CD4-positive, alpha-beta T cell (primary cell): Measurements from ENCODE around the gene LARGE1. TPM values are rescaled to one million over a fixed set of nuclear protein-coding genes. Genes with fewer than 3 reads are reported as not detected.
"Not testable (repeated sequence)": the region's sequence is repeated elsewhere in the genome, so short reads cannot be mapped to it uniquely, and the experiment has no call there.

ENCODE experiments used
- ATAC-seq: fragments of 200-7000 bp; cut with Tn5 transposase; one replicate; pipeline ENCODE4 v1.10.0; 2022; ENCODE audit warnings: mild to moderate bottlenecking; ENCODE audit not compliant: poor library complexity
- CTCF ChIA-PET: fragments of 350-600 bp; sonication (Branson Sonifier 250); formaldehyde crosslinking; loops from one replicate; lab custom pipeline; 2021; ENCODE audit warnings: antibody characterized with exemption, inconsistent platforms; lab: Charles Lee
- POLR2A ChIA-PET: fragments of 350-600 bp; sonication (Branson Sonifier 250); formaldehyde crosslinking; loops from one replicate; lab custom pipeline; 2021; ENCODE audit warnings: antibody characterized with exemption, inconsistent platforms; lab: Charles Lee
- DNase-seq, 14 experiments: peaks; one replicate each; pipeline ENCODE4 v3.0.0-alpha.2; 2013 to 2020; ENCODE audit warnings: mixed read lengths in 2 of 14
- H3K27ac ChIP-seq, 2 donors: one replicate each; pipeline versions ENCODE4 v1.5.1 to v1.7.0; 2013; ENCODE audit warnings: low read length in 2 of 2, low read depth in 1 of 2, mild to moderate bottlenecking in 1 of 2
- H3K27me3 ChIP-seq, 2 experiments: 1 replicate in 1 of 2; 2 replicates in 1 of 2; pipeline versions ENCODE4 v1.6.1 to v1.7.0; 2013; ENCODE audit warnings: low read length in 2 of 2, control low read depth in 1 of 2, mild to moderate bottlenecking in 1 of 2, moderate library complexity in 1 of 2; ENCODE audit not compliant: insufficient read depth in 2 of 2, control insufficient read depth in 1 of 2
- H3K36me3 ChIP-seq: one replicate; pipeline ENCODE4 v1.6.1; 2013; ENCODE audit warnings: low read length, control low read depth; ENCODE audit not compliant: insufficient read depth
- H3K4me1 ChIP-seq: one replicate; pipeline ENCODE4 v1.6.1; 2013; ENCODE audit warnings: low read length, control low read depth; ENCODE audit not compliant: insufficient read depth
- H3K4me3 ChIP-seq: one replicate; pipeline ENCODE4 v1.5.1; 2013; ENCODE audit warnings: mild to moderate bottlenecking, low read length, moderate library complexity
- H3K9me3 ChIP-seq, 2 experiments: 1 replicate in 1 of 2; 2 replicates in 1 of 2; pipeline versions ENCODE4 v1.6.1 to v1.7.0; 2013; ENCODE audit warnings: low read length in 2 of 2, mild to moderate bottlenecking in 2 of 2, control low read depth in 1 of 2, moderate library complexity in 1 of 2; ENCODE audit not compliant: control insufficient read depth in 1 of 2, insufficient read depth in 1 of 2
- H3K27ac Mint-ChIP-seq: one replicate; pipeline ENCODE4 v1.8.0; 2020; ENCODE audit warnings: mixed read lengths
- H3K27me3 Mint-ChIP-seq: one replicate; pipeline ENCODE4 v1.8.0; 2021; ENCODE audit warnings: mixed read lengths
- H3K36me3 Mint-ChIP-seq: one replicate; pipeline ENCODE4 v1.8.0; 2021; ENCODE audit warnings: low read depth, mixed read lengths
- H3K4me1 Mint-ChIP-seq: one replicate; pipeline ENCODE4 v1.8.0; 2021; ENCODE audit warnings: low read depth, mixed read lengths
- H3K4me3 Mint-ChIP-seq: one replicate; pipeline ENCODE4 v1.8.0; 2020; ENCODE audit warnings: mild to moderate bottlenecking, mixed read lengths
- H3K9me3 Mint-ChIP-seq: one replicate; pipeline ENCODE4 v1.8.0; 2020; ENCODE audit warnings: mixed read lengths
- intact Hi-C, 2 experiments: fragments of 100-400 bp; cut with DNase I in 1 of 2; cut with micrococcal nuclease in 1 of 2; formaldehyde crosslinking; loops; one replicate each; pipeline versions ENCODE4 v1.15.1 to v1.9.0; 2023 to 2025; cut with DNase I, micrococcal nuclease
- total RNA-seq, 174 experiments: library from RNA in 2 of 174; stranded (reverse) in 2 of 174; gene quantifications; one replicate each; pipeline ENCODE4 v1.2.3 and lab custom pipeline; 2021 to 2026
- TF ChIP-seq, protein P1 (sequence below): fragments of 200-600 bp; IDR thresholded peaks from one replicate; pipeline ENCODE4 v1.8.0; 2022; ENCODE audit warnings: antibody characterized with exemption, mild to moderate bottlenecking

LARGE1 gene
- total RNA-seq, 2 experiments from 2014 or later = 0.14 to 0.70 TPM

DNA sequence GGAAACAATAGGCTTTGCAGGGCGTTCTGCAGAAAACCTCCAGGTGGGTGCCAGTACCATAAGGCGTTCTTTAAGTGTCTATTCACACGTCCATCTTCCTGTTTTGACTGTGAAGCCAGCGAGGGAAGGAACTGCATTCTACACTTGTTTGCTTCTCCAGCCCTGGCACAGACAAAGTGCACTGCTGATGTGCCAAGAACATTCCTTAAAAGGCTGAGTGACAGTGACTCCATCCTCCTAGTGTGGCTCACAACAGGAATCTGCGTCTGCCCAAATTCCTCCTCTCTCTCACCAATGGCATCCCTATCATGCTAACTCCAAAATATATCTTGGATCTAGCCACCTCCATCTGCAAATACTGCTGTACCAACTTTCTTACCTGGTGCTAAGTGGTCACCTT is 454.7 kb downstream of the LARGE1 start:
- H3K27me3 Mint-ChIP-seq = no peaks in the 10 kb centered on the region

GRCh38 chr22:33464698-33465097 is 455.6 kb downstream of the LARGE1 start:
- Mint-ChIP-seq H3K27ac (no peak overlapping the region), H3K4me1 (no peaks in the 10 kb centered on the region), H3K36me3 (no peaks in the 10 kb centered on the region), H3K9me3 (peaks cover 14% of the 10 kb centered on the region), H3K27me3 (no peaks in the 10 kb centered on the region), H3K4me3 (no peak overlapping the region)
- POLR2A ChIA-PET = no interaction called here
- CTCF ChIA-PET = no interaction called here
- no peaks in the 10 kb centered on the region for H3K9me3 ChIP-seq
- TF ChIP-seq, protein P1, sequence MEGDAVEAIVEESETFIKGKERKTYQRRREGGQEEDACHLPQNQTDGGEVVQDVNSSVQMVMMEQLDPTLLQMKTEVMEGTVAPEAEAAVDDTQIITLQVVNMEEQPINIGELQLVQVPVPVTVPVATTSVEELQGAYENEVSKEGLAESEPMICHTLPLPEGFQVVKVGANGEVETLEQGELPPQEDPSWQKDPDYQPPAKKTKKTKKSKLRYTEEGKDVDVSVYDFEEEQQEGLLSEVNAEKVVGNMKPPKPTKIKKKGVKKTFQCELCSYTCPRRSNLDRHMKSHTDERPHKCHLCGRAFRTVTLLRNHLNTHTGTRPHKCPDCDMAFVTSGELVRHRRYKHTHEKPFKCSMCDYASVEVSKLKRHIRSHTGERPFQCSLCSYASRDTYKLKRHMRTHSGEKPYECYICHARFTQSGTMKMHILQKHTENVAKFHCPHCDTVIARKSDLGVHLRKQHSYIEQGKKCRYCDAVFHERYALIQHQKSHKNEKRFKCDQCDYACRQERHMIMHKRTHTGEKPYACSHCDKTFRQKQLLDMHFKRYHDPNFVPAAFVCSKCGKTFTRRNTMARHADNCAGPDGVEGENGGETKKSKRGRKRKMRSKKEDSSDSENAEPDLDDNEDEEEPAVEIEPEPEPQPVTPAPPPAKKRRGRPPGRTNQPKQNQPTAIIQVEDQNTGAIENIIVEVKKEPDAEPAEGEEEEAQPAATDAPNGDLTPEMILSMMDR = no peak
- no peaks in the 10 kb centered on the region for H3K27me3 ChIP-seq
- ATAC-seq (no peak), DNase-seq (no peak)
- no peaks in the 10 kb centered on the region for H3K36me3 ChIP-seq
- H3K4me3 ChIP-seq = no peak overlapping the region
- H3K27ac ChIP-seq = no peak overlapping the region
- H3K4me1 ChIP-seq = no peaks in the 10 kb centered on the region
- intact Hi-C loops = no loop called here

More for the DNA sequence above, 454.7 kb downstream of the LARGE1 start:
- H3K4me3 ChIP-seq = no peak overlapping the region
- ATAC-seq (no peak), DNase-seq (no peak)
- H3K4me1 ChIP-seq = no peaks in the 10 kb centered on the region
- no peak overlapping the region for H3K27ac Mint-ChIP-seq
- intact Hi-C loops = no loop called here
- no peak overlapping the region for H3K4me3 Mint-ChIP-seq
- TF ChIP-seq, protein P1 = no peak
- no peaks in the 10 kb centered on the region for H3K9me3 ChIP-seq
- no peaks in the 10 kb centered on the region for H3K4me1 Mint-ChIP-seq
- no peaks in the 10 kb centered on the region for H3K36me3 ChIP-seq
- ChIA-PET POLR2A (no interaction called here), CTCF (no interaction called here)
- no peaks in the 10 kb centered on the region for H3K36me3 Mint-ChIP-seq
- peaks cover 11% of the 10 kb centered on the region for H3K9me3 Mint-ChIP-seq
- H3K27ac ChIP-seq = no peak overlapping the region
- no peaks in the 10 kb centered on the region for H3K27me3 ChIP-seq

DNA sequence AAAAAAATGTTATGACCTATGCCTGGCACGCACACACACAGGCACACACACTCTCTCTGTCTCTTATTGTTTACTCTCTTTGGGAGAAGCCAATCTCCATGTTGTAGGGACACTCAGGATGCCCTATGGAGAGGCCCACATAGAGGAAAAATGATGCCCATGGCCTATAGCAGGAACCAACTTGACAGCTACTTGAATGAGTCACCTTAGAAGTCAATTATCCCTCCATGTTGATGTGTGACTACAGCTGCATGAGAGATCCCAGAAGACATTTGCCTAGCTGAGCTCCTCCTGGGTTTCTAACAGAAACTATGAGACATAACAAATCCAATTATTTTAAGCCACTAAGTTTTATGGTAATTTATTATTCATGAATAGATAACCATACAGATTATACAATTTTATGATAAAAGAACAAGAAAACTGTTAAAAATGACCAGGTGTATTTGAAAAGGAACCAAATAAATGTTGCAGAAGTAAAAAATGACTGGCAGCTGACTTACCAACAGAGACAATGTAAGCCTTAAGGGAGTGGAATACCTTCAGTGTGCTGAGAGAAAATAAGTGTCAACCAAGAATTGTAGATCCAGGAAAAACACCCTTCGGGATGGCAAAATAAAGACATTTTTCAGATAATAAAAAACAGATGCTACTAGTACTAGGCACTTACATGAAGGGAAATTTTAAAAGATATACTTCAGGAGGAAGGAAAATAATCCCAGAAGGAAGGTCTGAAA is 458.4 kb downstream of the LARGE1 start:
- Histone ChIP-seq H3K36me3 (no peaks in the 10 kb centered on the region), H3K4me3 (no peak overlapping the region), H3K4me1 (no peaks in the 10 kb centered on the region), H3K27ac (no peak overlapping the region), H3K27me3 (no peaks in the 10 kb centered on the region), H3K9me3 (peaks cover 0 to 5% of the 10 kb centered on the region in 2 experiments)
- Mint-ChIP-seq H3K9me3 (peaks cover 14% of the 10 kb centered on the region), H3K27me3 (no peaks in the 10 kb centered on the region), H3K4me1 (no peaks in the 10 kb centered on the region), H3K27ac (no peak overlapping the region), H3K4me3 (no peak overlapping the region), H3K36me3 (no peaks in the 10 kb centered on the region)
- CTCF ChIA-PET = no interaction called here
- TF ChIP-seq, protein P1 = no peak
- POLR2A ChIA-PET = no interaction called here
- intact Hi-C loops = no loop called here
- DNase-seq (no peak), ATAC-seq (no peak)

GRCh38 chr22:33461245-33461644 is 459.0 kb downstream of the LARGE1 start:
- H3K36me3 Mint-ChIP-seq, H3K27me3 Mint-ChIP-seq, H3K27ac Mint-ChIP-seq, ATAC-seq, H3K27ac ChIP-seq, H3K36me3 ChIP-seq, H3K4me3 ChIP-seq, H3K4me1 ChIP-seq, CTCF ChIA-PET, H3K4me3 Mint-ChIP-seq, DNase-seq, H3K4me1 Mint-ChIP-seq, H3K9me3 ChIP-seq, POLR2A ChIA-PET, H3K27me3 ChIP-seq, intact Hi-C loops: not testable (repeated sequence)
- H3K9me3 Mint-ChIP-seq = peaks cover 16% of the 10 kb centered on the region
